ENCODE data around the gene RSPRY1.
"Not testable (repeated sequence)": the region's sequence is repeated elsewhere in the genome, so short reads cannot be mapped to it uniquely, and the experiment has no call there.

RSPRY1 gene

GRCh38 chr16:57251352-57251751 is 65.2 kb downstream of the RSPRY1 start:
- in situ Hi-C loops (cut with MboI; ENCODE audit: low sequenced_read_pairs), result no loop called here

DNA sequence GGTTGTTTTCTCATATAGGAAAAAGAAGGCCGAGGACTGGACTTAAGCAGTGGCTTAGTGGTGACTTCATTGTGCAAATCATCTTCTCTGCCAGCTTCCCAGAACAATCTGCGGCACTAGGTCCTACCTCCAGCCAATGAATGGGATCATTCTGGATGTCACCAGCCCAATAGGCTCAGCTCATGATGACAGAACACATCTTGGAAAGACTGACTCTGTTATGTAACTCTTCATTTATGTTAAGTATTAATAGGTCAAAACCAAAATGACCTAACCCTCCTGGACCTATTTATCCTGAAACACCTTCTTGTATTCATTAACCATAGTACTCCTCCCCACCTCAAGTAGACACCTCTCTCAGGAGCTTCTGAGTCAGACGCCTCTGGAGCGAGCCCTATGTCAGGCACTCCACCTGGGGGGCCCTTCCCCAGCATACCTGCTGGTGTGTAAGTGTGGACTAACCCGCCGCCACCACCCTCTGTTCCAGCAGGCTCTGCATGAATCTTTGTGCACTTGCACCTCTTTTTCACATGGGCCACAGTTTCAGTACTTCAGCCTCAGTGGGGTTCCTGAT is 66.1 kb downstream of the RSPRY1 start:
- in situ Hi-C loops (cut with MboI; ENCODE audit: low sequenced_read_pairs), result no loop called here

DNA sequence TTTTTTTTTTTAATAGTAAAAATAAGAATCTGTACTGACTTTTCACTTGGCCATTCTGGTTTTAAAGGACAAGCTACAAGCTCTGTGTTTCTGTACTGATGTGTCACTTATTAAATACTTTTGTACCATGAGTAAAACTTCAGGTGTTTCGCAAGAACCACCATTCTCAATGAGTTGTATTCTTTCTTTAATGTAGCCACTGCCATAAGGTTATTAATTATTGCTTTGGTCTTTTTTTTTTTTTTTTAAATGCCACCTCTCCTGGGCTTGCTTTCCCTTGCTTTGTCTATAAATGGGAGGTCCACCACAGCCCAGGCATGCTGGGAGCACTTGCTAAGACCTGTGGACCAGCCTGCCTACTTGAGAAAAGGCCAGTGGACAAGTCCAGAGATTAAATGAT is 67.3 kb downstream of the RSPRY1 start:
- in situ Hi-C loops (cut with MboI; ENCODE audit: low sequenced_read_pairs), result no loop called here

DNA sequence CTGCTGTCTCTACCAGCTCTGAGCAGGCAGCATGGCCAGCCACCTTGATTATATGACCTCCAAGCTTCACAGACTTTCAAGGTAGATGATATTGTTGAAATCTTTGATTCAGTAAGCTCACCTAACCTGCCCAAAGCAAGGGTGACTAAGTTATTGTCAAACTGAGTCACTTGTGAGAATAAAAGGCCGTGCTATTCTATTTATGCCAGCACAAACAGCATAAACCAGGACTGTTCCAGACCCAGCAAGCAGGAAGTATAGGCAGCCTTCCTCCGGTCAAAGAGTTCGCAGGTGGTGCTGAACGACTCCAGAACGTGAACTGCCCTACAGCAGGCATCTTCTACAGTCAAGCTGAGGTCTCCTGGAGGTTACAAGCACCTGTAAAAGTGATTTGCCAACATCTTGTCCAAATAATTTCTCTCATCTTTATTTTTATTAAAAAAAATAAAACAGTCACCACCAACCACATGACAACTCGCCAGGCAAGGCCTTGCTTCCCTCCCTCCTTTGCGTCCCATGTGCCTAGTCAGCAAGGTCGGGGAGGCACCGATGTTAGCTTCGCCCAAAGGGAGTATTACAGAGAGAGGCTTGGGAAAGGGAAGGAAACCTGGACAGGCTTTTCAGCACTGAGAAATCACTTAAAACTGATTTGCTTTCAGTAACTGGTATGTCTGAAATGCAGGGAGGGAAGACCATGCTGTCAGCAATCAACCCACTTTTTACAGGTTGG is 69.7 kb downstream of the RSPRY1 start:
- in situ Hi-C loops (cut with MboI; ENCODE audit: low sequenced_read_pairs), result no loop called here

- in situ Hi-C loops (cut with MboI; ENCODE audit: low sequenced_read_pairs), result no loop called here
Measured at GRCh38 chr16:57256601-57257395, 70.7 kb downstream of the RSPRY1 start.

- in situ Hi-C loops (cut with MboI; ENCODE audit: low sequenced_read_pairs), result no loop called here
Measured at GRCh38 chr16:57257455-57258070, 71.4 kb downstream of the RSPRY1 start.

- in situ Hi-C loops (cut with MboI; ENCODE audit: low sequenced_read_pairs), result no loop called here
Measured at GRCh38 chr16:57258226-57258909, 72.2 kb downstream of the RSPRY1 start.

DNA sequence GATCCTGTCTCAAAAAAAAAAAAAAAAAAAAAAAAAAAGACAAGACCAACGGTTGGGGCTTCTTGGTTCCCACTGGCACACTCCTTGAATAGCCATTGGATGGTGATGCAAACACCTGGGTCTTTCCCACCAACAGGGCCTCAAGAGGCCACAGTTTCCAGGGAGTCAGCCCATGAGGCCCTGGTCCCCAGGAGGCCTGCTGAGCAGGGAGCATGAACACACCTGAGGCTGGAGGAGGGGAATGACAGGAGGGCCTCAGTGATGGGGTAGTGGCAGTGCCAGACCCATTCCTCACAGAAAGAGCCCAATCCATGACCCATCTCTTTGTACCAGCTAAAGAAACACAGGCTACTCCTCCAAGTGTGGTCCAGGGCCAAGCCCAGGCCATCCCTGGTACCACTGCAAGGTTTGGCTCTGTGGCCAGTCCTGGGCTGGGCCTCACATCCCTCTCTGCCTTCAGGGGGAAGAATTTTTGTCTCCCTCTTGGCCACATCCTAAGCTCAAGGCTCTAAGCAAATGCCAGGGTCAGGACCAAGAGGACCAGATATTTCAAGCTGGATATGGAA is 72.9 kb downstream of the RSPRY1 start:
- in situ Hi-C loops (cut with MboI; ENCODE audit: low sequenced_read_pairs), result no loop called here

DNA sequence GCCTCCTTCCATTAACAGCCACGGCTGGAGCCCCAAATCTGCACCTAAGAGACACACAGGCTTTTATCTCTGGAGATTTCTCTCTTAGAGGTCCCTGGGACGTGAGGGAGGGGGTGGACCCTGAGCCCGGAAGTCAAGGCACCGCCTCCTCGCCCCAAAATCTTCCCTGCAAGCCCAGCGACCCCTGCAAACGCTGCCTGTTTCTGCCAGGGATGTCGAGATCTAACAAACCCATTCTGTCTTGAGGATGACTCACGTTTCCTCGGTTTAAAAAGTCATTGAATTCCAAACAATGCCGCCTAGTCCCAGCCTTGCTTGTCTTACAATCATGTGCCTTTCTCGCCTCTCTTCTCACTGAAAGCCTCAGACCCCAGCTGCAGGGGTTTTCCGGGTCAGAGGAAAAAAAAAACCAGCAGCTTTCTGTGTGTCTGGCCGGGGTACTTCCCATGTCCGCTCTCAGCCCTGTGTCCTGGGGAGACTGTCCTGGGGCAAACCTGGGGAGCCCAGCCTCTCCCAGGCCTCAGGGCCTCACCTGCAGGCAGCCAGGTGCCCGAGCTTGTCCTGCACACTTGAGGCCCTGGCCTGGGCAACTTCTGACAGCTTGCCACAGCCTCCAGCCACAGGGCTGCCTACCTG is 74.3 kb downstream of the RSPRY1 start:
- in situ Hi-C loops (cut with MboI; ENCODE audit: low sequenced_read_pairs), result no loop called here

- in situ Hi-C loops (cut with MboI; ENCODE audit: low sequenced_read_pairs), result no loop called here
Measured at GRCh38 chr16:57261806-57262205, 75.7 kb downstream of the RSPRY1 start.

- in situ Hi-C loops (cut with MboI; ENCODE audit: low sequenced_read_pairs), result no loop called here
Measured at GRCh38 chr16:57262841-57263540, 76.9 kb downstream of the RSPRY1 start.

GRCh38 chr16:57263541-57264351 is 77.6 kb downstream of the RSPRY1 start:
- in situ Hi-C loops (cut with MboI; ENCODE audit: low sequenced_read_pairs), result no loop called here

DNA sequence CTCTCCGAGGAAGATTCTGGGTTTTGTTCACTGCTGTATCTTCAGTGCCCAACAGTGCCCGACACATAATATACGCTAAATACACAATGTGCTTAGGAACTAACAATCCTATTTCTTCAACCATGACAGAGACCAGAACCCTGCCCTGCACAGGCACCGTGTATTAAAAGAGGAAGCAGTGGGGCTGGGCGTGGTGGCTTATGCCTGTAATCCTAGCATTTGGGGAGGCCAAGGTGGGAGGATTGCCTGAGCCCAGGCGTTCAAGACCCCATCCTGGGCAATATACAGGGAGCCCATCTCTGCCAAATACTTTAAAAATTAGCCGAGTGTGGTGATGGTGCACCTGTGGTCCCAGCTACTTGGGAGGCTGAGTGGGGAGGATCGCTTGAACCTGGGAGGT is 78.3 kb downstream of the RSPRY1 start:
- in situ Hi-C loops (cut with MboI; ENCODE audit: low sequenced_read_pairs), result no loop called here

DNA sequence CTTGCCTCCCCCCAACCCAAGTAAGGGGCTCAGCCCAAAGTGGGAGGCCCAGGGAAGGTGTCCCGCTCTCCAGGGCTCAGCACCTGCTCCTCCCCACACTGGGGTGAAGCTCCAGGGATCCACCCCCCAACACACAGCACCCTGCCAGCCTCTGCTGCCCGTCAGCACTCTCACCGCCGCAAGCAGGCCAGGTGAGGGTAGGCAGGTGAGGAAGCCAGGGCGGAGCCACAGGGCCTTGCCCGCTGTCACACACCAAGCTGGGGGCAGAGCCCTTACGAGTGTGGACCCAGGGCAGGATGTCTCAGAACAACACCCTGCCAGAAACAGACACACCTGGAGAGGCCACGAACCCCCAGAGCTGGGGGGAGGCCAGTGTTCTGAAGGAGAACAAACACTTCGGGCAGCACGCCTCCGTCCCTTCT is 78.8 kb downstream of the RSPRY1 start:
- in situ Hi-C loops (cut with MboI; ENCODE audit: low sequenced_read_pairs), result no loop called here

DNA sequence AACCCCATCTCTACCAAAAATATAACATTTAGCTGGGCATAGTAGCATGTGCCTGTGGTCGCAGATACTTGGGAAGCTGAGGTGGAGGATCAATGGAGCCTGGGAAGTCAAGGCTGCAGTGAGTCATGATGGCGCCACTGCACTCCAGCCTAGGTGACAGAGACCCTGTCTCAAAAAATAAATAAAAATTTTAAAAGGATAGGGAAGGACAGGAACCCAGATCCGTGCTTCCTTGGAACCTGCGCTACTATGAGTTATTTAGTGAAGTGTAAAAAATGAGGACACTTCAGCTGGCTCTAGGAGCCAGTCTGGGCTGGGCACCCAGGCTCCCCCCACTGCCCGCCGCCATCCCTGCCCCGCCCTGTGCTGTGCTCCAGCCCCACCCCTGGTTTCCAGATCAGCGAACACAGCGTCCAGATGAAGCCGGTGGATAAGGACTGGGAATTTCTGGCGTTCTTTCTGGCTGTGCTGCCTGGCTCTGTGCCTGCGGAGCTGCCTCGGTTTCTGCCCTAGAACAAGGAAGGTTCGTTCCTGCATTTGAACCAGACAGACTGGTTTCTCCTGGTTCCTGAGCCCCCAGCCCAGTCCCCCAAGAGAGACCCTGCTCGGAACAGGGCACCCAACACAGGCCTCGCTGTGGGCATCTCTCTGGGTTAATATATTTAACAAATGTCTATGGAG is 79.9 kb downstream of the RSPRY1 start:
- in situ Hi-C loops (cut with MboI; ENCODE audit: low sequenced_read_pairs), result no loop called here

- in situ Hi-C loops (cut with MboI; ENCODE audit: low sequenced_read_pairs), result no loop called here
Measured at GRCh38 chr16:57266531-57267260, 80.6 kb downstream of the RSPRY1 start.

DNA sequence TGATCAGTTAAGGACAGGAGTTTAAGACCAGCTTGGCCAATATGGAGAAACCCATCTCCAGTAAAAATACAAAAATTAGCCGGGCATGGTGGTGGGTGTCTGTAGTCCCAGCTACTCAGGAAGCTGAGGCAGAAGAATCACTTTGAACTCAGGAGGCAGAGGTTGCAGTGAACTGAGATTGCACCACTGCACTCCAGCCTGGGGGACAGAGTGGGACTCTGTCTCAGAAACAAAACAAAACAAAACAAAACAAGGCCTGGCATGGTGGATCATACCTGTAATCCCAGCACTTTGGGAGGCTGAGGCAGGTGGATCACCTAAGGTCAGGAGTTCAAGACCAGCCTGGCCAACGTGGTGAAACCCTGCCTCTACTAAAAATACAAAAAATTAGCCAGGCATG is 81.2 kb downstream of the RSPRY1 start:
- in situ Hi-C loops (cut with MboI; ENCODE audit: low sequenced_read_pairs), result not testable (repeated sequence)

All from HL-60/S4 (cell line).